ENCODE data around the gene OR10Z1. TPM values are rescaled to one million over a fixed set of nuclear protein-coding genes. Genes with fewer than 3 reads are reported as not detected.

The OR10Z1 gene, protein sequence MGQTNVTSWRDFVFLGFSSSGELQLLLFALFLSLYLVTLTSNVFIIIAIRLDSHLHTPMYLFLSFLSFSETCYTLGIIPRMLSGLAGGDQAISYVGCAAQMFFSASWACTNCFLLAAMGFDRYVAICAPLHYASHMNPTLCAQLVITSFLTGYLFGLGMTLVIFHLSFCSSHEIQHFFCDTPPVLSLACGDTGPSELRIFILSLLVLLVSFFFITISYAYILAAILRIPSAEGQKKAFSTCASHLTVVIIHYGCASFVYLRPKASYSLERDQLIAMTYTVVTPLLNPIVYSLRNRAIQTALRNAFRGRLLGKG
- not detected for total RNA-seq

DNA sequence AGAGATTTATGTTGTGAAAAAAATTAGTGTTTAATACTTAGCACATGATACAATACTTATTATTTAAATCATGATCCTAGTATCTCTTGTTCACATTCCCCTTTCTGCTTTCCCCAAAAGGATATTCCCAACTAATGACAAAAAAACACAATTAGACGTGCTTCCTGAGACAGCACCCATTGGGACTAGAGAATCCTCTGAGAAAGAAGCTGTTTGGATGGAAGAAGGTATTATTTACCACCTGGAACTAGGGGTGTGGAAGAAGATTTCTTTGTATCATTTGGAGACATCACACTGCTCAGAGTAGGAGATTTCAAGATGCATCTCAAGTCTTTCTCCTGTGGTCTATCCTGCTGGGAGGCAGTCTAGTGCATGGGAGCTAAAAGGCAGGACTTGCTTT, at the start of gene OR10Z1:
OR10Z1 (plus strand) TSS at position 301 of the 400 bp plus-strand sequence. CDS start 1,171 bp downstream, outside the sequence.
- Histone ChIP-seq H3K4me1 (no peaks in the 10 kb centered on the region), H3K9me3 (no peaks in the 10 kb centered on the region), H3K4me3 (no peak within 1 kb of the TSS), H3K36me3 (no peaks in the 10 kb centered on the region), H3K27me3 (no peaks in the 10 kb centered on the region), H3K27ac (no peak within 1 kb of the TSS)
- no peak for DNase-seq (ENCODE audit: extremely low spot score in 2 of 2)
- TF ChIP-seq POLR2A (IDR thresholded peaks at IDR 0.05) (no peak), POLR2AphosphoS5 (IDR thresholded peaks at IDR 0.05; ENCODE audit: insufficient read depth in 1 of 2, low read depth in 1 of 2) (no peak)
- TF ChIP-seq, protein P1, sequence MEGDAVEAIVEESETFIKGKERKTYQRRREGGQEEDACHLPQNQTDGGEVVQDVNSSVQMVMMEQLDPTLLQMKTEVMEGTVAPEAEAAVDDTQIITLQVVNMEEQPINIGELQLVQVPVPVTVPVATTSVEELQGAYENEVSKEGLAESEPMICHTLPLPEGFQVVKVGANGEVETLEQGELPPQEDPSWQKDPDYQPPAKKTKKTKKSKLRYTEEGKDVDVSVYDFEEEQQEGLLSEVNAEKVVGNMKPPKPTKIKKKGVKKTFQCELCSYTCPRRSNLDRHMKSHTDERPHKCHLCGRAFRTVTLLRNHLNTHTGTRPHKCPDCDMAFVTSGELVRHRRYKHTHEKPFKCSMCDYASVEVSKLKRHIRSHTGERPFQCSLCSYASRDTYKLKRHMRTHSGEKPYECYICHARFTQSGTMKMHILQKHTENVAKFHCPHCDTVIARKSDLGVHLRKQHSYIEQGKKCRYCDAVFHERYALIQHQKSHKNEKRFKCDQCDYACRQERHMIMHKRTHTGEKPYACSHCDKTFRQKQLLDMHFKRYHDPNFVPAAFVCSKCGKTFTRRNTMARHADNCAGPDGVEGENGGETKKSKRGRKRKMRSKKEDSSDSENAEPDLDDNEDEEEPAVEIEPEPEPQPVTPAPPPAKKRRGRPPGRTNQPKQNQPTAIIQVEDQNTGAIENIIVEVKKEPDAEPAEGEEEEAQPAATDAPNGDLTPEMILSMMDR (IDR thresholded peaks at IDR 0.05) = no peak
- intact Hi-C loops (cut with DNase I) = no loop called here

DNA sequence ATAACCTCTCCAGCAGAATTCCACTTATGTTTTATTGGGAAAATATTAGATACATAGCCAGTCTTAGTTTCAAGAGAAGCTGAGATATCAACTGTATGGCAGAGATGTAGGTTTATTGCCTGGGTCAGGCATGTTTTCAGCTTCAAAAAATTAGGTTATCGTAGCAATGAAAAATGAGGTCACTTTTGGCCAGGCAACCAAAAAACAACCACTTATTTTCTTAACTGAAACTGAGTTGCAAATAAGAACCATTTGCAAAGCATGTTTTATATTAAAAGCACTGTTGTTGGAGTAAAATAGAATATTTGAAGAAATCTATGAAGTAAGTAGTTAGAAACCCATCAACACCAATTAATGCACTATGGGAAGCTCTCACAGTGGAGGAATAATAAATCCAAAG, 45.4 kb upstream of the OR10Z1 start:
- Histone ChIP-seq H3K36me3 (no peaks in the 10 kb centered on the region), H3K4me3 (no peak overlapping the region), H3K27ac (no peak overlapping the region), H3K9me3 (no peaks in the 10 kb centered on the region), H3K27me3 (no peaks in the 10 kb centered on the region), H3K4me1 (no peaks in the 10 kb centered on the region)
- intact Hi-C loops (cut with DNase I) = no loop called here
- DNase-seq (ENCODE audit: extremely low spot score in 2 of 2) = no peak
- TF ChIP-seq POLR2A (IDR thresholded peaks at IDR 0.05) (no peak), POLR2AphosphoS5 (IDR thresholded peaks at IDR 0.05; ENCODE audit: insufficient read depth in 1 of 2, low read depth in 1 of 2) (no peak)
- TF ChIP-seq, protein P1 (IDR thresholded peaks at IDR 0.05) = no peak

DNA sequence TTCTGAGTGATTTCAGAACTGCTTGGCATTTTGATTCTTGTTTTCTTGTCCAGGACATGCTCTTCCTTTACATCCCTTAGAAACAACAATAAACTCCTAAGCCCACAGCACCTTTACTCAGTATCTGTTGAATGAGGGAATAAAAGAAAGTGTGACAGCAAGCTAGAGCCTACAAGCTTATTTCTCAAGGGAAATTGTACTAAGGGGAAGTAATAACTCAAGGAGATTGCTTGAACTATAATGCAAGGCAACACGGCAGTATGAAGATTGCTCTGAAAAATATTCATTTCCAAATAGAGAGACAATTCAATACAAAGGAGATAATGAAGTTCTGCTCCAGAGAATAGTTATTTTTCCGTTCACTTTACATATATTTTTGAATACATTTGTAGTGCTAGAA, 41.2 kb upstream of the OR10Z1 start:
- Histone ChIP-seq H3K36me3 (no peaks in the 10 kb centered on the region), H3K9me3 (no peaks in the 10 kb centered on the region), H3K27me3 (no peaks in the 10 kb centered on the region), H3K4me1 (no peaks in the 10 kb centered on the region), H3K4me3 (no peak overlapping the region), H3K27ac (no peak overlapping the region)
- DNase-seq (ENCODE audit: extremely low spot score in 2 of 2) = no peak
- intact Hi-C loops (cut with DNase I) = no loop called here
- TF ChIP-seq, protein P1 (IDR thresholded peaks at IDR 0.05) = no peak
- TF ChIP-seq POLR2A (IDR thresholded peaks at IDR 0.05) (no peak), POLR2AphosphoS5 (IDR thresholded peaks at IDR 0.05; ENCODE audit: insufficient read depth in 1 of 2, low read depth in 1 of 2) (no peak)

DNA sequence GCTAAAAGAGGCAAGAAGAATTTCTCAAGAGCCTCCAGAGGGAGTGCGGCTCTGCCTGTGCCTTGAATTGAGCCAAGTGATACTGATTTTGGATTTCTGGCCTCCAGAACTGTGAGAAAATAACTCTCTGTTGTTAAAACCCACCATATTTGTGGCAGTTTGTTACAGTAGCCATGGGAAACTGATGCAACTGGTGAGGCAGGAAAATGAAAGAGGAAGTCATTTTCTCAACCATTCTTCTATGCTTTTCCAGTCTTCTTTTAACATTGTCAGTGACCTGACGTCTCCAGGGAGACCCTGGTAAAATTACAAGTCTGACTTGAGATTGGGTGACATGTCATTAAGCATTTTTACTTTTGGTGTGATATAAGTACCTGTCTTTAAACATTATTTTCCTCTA, 40.5 kb upstream of the OR10Z1 start:
- no peak for DNase-seq (ENCODE audit: extremely low spot score in 2 of 2)
- no peak overlapping the region for H3K27ac ChIP-seq
- TF ChIP-seq POLR2A (IDR thresholded peaks at IDR 0.05) = no peak
- TF ChIP-seq, protein P1 (IDR thresholded peaks at IDR 0.05) = no peak
- TF ChIP-seq POLR2AphosphoS5 (IDR thresholded peaks at IDR 0.05; ENCODE audit: insufficient read depth in 1 of 2, low read depth in 1 of 2) = no peak

DNA sequence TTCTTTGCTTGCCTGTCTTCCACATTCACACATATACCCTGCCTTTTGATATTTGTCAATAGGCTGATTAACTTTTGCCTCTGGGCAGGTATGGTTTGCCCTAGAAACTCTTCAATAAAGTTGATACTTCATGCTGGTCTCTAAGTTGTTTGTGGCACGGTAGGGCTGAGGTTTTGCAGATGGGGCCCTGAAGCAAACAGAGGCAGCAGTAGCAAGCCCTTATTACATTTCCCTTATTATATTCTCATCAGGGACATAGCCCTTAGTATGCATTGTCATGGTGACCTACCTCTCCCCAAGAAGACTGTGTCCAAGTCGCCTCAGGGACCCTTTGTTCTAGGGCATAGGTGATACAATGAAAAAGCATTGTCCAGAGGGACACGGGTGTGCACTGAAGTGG, 34.6 kb upstream of the OR10Z1 start, which contains the start of gene OR6P1:
OR6P1 (minus strand) TSS at position 101 of the 400 bp plus-strand sequence. CDS start 6,976 bp downstream, outside the sequence.
- no peaks in the 10 kb centered on the region for H3K9me3 ChIP-seq
- no peak for TF ChIP-seq POLR2A (IDR thresholded peaks at IDR 0.05)
- TF ChIP-seq POLR2AphosphoS5 (IDR thresholded peaks at IDR 0.05; ENCODE audit: insufficient read depth in 1 of 2, low read depth in 1 of 2) = no peak
- TF ChIP-seq, protein P1 (IDR thresholded peaks at IDR 0.05) = no peak
- no peaks in the 10 kb centered on the region for H3K27me3 ChIP-seq
- H3K36me3 ChIP-seq = no peaks in the 10 kb centered on the region
- no peak within 1 kb of the TSS for H3K4me3 ChIP-seq
- no peak for DNase-seq (ENCODE audit: extremely low spot score in 2 of 2)
- no peak within 1 kb of the TSS for H3K27ac ChIP-seq
- intact Hi-C loops (cut with DNase I) = no loop called here
- H3K4me1 ChIP-seq = no peaks in the 10 kb centered on the region

More for the DNA sequence above, 40.5 kb upstream of the OR10Z1 start:
- Histone ChIP-seq H3K36me3 (no peaks in the 10 kb centered on the region), H3K27me3 (no peaks in the 10 kb centered on the region), H3K4me3 (no peak overlapping the region), H3K4me1 (no peaks in the 10 kb centered on the region), H3K9me3 (no peaks in the 10 kb centered on the region)
- intact Hi-C loops (cut with DNase I) = no loop called here

Data from vagina (tissue), 2 donors.